Cardiac muscle cell (in vitro differentiated cells and primary cell): ENCODE measurements around the gene AP3M1. TPM values are rescaled to one million over a fixed set of nuclear protein-coding genes. Genes with fewer than 3 reads are reported as not detected.
"Not testable (repeated sequence)": the region's sequence is repeated elsewhere in the genome, so short reads cannot be mapped to it uniquely, and the experiment has no call there.

Source experiments
- DNase-seq, 2 donors: peaks; one replicate each; pipeline versions ENCODE4 v3.0.0 to v3.0.0-alpha.2; 2010 to 2017; ENCODE audit warnings: low read depth in 1 of 2, low spot score in 1 of 2
- H3K27ac ChIP-seq: fragments of 200-600 bp; sonication (generic); 2 replicates; pipeline ENCODE4 v1.5.1; 2016
- H3K27me3 ChIP-seq: fragments of 200-600 bp; sonication (generic); 2 replicates; pipeline ENCODE4 v1.6.0; 2016; ENCODE audit warnings: control low read depth
- H3K36me3 ChIP-seq: fragments of 200-600 bp; sonication (generic); 2 replicates; pipeline ENCODE4 v1.5.1; 2016; ENCODE audit warnings: control low read depth
- H3K4me1 ChIP-seq: fragments of 200-600 bp; sonication (generic); 2 replicates; pipeline ENCODE4 v1.8.1; 2017; ENCODE audit warnings: low read depth, mild to moderate bottlenecking, mixed run types
- H3K4me3 ChIP-seq: fragments of 200-600 bp; sonication (generic); 2 replicates; pipeline ENCODE4 v1.5.1; 2016; ENCODE audit warnings: mild to moderate bottlenecking
- H3K9me3 ChIP-seq: fragments of 200-600 bp; sonication (generic); 2 replicates; pipeline ENCODE4 v1.5.1; 2017; ENCODE audit warnings: low read depth, mild to moderate bottlenecking, control low read depth
- CTCF ChIP-seq: IDR thresholded peaks from 2 replicates; pipeline ENCODE4 v1.5.1; 2012; ENCODE audit warnings: low read depth, mild to moderate bottlenecking, low read length
- polyA plus RNA-seq: library from polyadenylated mRNA; unstranded; fragments of >200 nt; fragmentation: Nextera tagmentation; extraction: Ambion mirVana; gene quantifications from 2 replicates; pipeline ENCODE4 v1.2.1, GENCODE V29; 2016
- total RNA-seq: library from RNA; depleted of rRNA; stranded (reverse); fragments of >200 nt; gene quantifications from 2 replicates; pipeline ENCODE4 v1.2.3, GENCODE V29; 2016

AP3M1 gene
- total and polyA plus RNA-seq, 2 experiments from 2014 or later: 21.8 to 43.8 TPM

GRCh38 chr10:74156919-74157289 is 6.3 kb upstream of the AP3M1 start:
- peak; percentile 56 to 84 for DNase-seq

GRCh38 chr10:74153676-74154075 is 3.0 kb upstream of the AP3M1 start:
- Histone ChIP-seq H3K27me3 (no peaks in the 10 kb centered on the region), H3K9me3 (no peaks in the 10 kb centered on the region), H3K4me1 (peaks cover 39% of the 10 kb centered on the region), H3K36me3 (no peaks in the 10 kb centered on the region), H3K4me3 (peak overlapping the region; percentile 67), H3K27ac (peak overlapping the region; percentile 62)
- TF ChIP-seq CTCF: no peak
- DNase-seq: peak in 1 of 2 donors; percentile 13

More at GRCh38 chr10:74156919-74157289, 6.3 kb upstream of the AP3M1 start:
- H3K27me3 ChIP-seq: no peaks in the 10 kb centered on the region
- H3K4me3 ChIP-seq: no peak overlapping the region
- H3K4me1 ChIP-seq: peaks cover 33% of the 10 kb centered on the region
- peak overlapping the region; percentile 0 for H3K27ac ChIP-seq
- no peak for TF ChIP-seq CTCF
- no peaks in the 10 kb centered on the region for H3K9me3 ChIP-seq
- H3K36me3 ChIP-seq: no peaks in the 10 kb centered on the region

GRCh38 chr10:74153123-74153522 is 2.5 kb upstream of the AP3M1 start:
- H3K27me3 ChIP-seq: no peaks in the 10 kb centered on the region
- no peaks in the 10 kb centered on the region for H3K36me3 ChIP-seq
- peak; percentile 45 to 84 for DNase-seq
- TF ChIP-seq CTCF: peak; percentile 60
- H3K4me1 ChIP-seq: peaks cover 39% of the 10 kb centered on the region
- H3K4me3 ChIP-seq: peak overlapping the region; percentile 67
- no peaks in the 10 kb centered on the region for H3K9me3 ChIP-seq
- H3K27ac ChIP-seq: peak overlapping the region; percentile 62

GRCh38 chr10:74151879-74152722 is 1.5 kb upstream of the AP3M1 start:
- DNase-seq: peak in 1 of 2 donors; percentile 9
- Histone ChIP-seq H3K4me1 (peaks cover 36% of the 10 kb centered on the region), H3K27ac (peak overlapping the region; percentile 99), H3K36me3 (no peaks in the 10 kb centered on the region), H3K9me3 (no peaks in the 10 kb centered on the region), H3K27me3 (no peaks in the 10 kb centered on the region), H3K4me3 (peak overlapping the region; percentile 67)
- TF ChIP-seq CTCF: no peak

- Histone ChIP-seq H3K4me3 (peak within 1 kb of the TSS; percentile 67), H3K27ac (peak within 1 kb of the TSS; percentile 99), H3K27me3 (no peaks in the 10 kb centered on the region), H3K9me3 (no peaks in the 10 kb centered on the region), H3K36me3 (no peaks in the 10 kb centered on the region), H3K4me1 (peaks cover 28% of the 10 kb centered on the region)
- peak; percentile 99 for DNase-seq
- peak; percentile 22 for TF ChIP-seq CTCF
These were observed 606 bp upstream of the AP3M1 start, which contains the start of gene ADK for GRCh38 chr10:74150990-74151878. ADK (plus strand) TSS chr10:74151221; CDS start chr10:74151279, 58 bp downstream.

- not testable (repeated sequence) for H3K27me3 ChIP-seq, H3K4me1 ChIP-seq, H3K4me3 ChIP-seq, H3K27ac ChIP-seq, H3K9me3 ChIP-seq, DNase-seq, H3K36me3 ChIP-seq
These were observed 3.6 kb downstream of the AP3M1 start for GRCh38 chr10:74146980-74147379.
